PC-9 (cell line): ENCODE results near the gene RAG2. TPM values are rescaled to one million over a fixed set of nuclear protein-coding genes. Genes with fewer than 3 reads are reported as not detected.

Source experiments
- BruUV-seq: library from RNA; stranded (reverse); fragments of 400-500 nt; replicated peaks from 2 replicates; lab custom pipeline; 2021; lab: Mats Ljungman, UMichigan
- CTCF ChIA-PET: fragments of 300-600 bp; sonication (Branson Sonifier 250); formaldehyde crosslinking; loops from one replicate; lab custom pipeline; 2022; ENCODE audit warnings: antibody characterized with exemption; lab: Charles Lee
- POLR2A ChIA-PET: fragments of 300-600 bp; sonication (Branson Sonifier 250); formaldehyde crosslinking; loops from one replicate; lab custom pipeline; 2022; ENCODE audit warnings: antibody characterized with exemption; ENCODE audit not compliant: unreplicated experiment; lab: Charles Lee
- DNase-seq, 2 experiments: peaks; one replicate each; pipeline versions ENCODE4 v3.0.0 to v3.0.0-alpha.2; 2015 to 2022; ENCODE audit warnings: mixed read lengths in 1 of 2
- H2AFZ ChIP-seq: fragments of 200-600 bp; sonication (generic); 2 replicates; pipeline ENCODE4 v1.8.1; 2017; ENCODE audit warnings: antibody characterized with exemption
- H3F3A ChIP-seq: fragments of 200-600 bp; sonication (generic); 2 replicates; pipeline ENCODE4 v1.8.1; 2017; ENCODE audit warnings: antibody characterized with exemption, mild to moderate bottlenecking, low read depth; ENCODE audit not compliant: insufficient read depth
- H3K27ac ChIP-seq: fragments of 200-600 bp; sonication (generic); 2 replicates; pipeline ENCODE4 v1.6.1; 2016; ENCODE audit warnings: mixed run types
- H3K27me3 ChIP-seq: fragments of 200-600 bp; sonication (generic); 2 replicates; pipeline ENCODE4 v1.6.1; 2016; ENCODE audit warnings: low read depth, mixed run types; ENCODE audit not compliant: insufficient read depth
- H3K36me3 ChIP-seq: fragments of 200-600 bp; sonication (generic); 2 replicates; pipeline ENCODE4 v1.6.1; 2016; ENCODE audit warnings: low read depth, mixed run types
- H3K4me1 ChIP-seq: fragments of 200-600 bp; sonication (generic); replicated peaks from 2 replicates; pipeline ENCODE4 v1.6.1; 2016; ENCODE audit warnings: mixed run types; ENCODE audit not compliant: insufficient read depth
- H3K4me2 ChIP-seq: fragments of 200-600 bp; sonication (generic); 2 replicates; pipeline ENCODE4 v1.6.1; 2017; ENCODE audit warnings: mixed run types
- H3K4me3 ChIP-seq: fragments of 200-600 bp; sonication (generic); 2 replicates; pipeline ENCODE4 v1.6.1; 2016; ENCODE audit warnings: mixed run types
- H3K79me2 ChIP-seq: fragments of 200-600 bp; sonication (generic); 2 replicates; pipeline ENCODE4 v1.6.1; 2017; ENCODE audit warnings: low read depth, mixed run types
- H3K9me2 ChIP-seq: fragments of 200-600 bp; sonication (generic); 2 replicates; pipeline ENCODE4 v1.8.1; 2017; ENCODE audit warnings: mild to moderate bottlenecking; ENCODE audit not compliant: insufficient read depth
- H3K9me3 ChIP-seq: fragments of 200-600 bp; sonication (generic); 2 replicates; pipeline ENCODE4 v1.8.1; 2016; ENCODE audit warnings: low read depth; ENCODE audit not compliant: insufficient read depth
- H4K20me1 ChIP-seq: fragments of 200-600 bp; sonication (generic); 2 replicates; pipeline ENCODE4 v1.8.1; 2017; ENCODE audit not compliant: insufficient read depth
- EZH2 ChIP-seq: fragments of 200-600 bp; sonication (generic); IDR thresholded peaks from 2 replicates; pipeline ENCODE4 v1.8.0; 2017; ENCODE audit warnings: antibody characterized with exemption, low read depth
- intact Hi-C: fragments of 100-400 bp; cut with micrococcal nuclease; formaldehyde crosslinking; loops from one replicate; pipeline ENCODE4 v1.10.0; 2022; ENCODE audit not compliant: unreplicated experiment
- total RNA-seq: library from RNA; stranded (reverse); gene quantifications from 2 replicates; pipeline ENCODE4 v1.2.3, GENCODE V29; 2021
- TF ChIP-seq, protein P1 (sequence below): fragments of 200-600 bp; sonication (generic); conservative IDR thresholded peaks from 2 replicates; pipeline ENCODE4 v1.6.1; 2017; ENCODE audit warnings: mixed run types, antibody characterized with exemption, mild to moderate bottlenecking, moderate library complexity

Gene RAG2
- total RNA-seq, 1 experiment from 2014 or later = not detected

DNA sequence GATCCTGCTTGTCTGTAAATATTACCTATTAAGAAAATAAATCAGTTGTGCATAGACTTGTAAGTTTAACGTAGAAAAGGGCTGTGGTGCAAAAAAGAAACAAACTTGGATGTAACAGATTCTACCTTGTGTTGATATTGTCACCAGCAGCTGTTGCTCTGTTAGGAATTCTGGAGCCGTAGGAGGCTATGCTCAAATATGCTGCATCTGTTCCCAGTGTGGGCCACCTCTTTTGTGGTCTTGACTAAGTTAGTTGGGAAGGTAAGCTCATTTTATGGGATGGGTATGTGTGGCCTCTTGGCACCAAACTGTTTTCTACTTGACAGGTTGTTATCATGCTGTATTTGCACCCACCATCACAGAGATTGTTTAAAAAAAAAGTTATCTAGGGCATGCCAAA is 29.4 kb upstream of the RAG2 start:
- H3K79me2 ChIP-seq = no peaks in the 10 kb centered on the region
- H3F3A ChIP-seq = no peaks in the 10 kb centered on the region
- H4K20me1 ChIP-seq = no peaks in the 10 kb centered on the region
- H3K27me3 ChIP-seq = no peaks in the 10 kb centered on the region
- no peaks in the 10 kb centered on the region for H3K9me3 ChIP-seq
- no peak overlapping the region for H3K4me2 ChIP-seq
- no peaks in the 10 kb centered on the region for H3K36me3 ChIP-seq
- no TSS peak for BruUV-seq
- no peak overlapping the region for H3K4me3 ChIP-seq
- no peak overlapping the region for H2AFZ ChIP-seq
- no peak for DNase-seq
- H3K9me2 ChIP-seq = no peaks in the 10 kb centered on the region
- ChIA-PET POLR2A (no interaction called here), CTCF (no interaction called here)
- no peak for TF ChIP-seq EZH2
- TF ChIP-seq, protein P1, sequence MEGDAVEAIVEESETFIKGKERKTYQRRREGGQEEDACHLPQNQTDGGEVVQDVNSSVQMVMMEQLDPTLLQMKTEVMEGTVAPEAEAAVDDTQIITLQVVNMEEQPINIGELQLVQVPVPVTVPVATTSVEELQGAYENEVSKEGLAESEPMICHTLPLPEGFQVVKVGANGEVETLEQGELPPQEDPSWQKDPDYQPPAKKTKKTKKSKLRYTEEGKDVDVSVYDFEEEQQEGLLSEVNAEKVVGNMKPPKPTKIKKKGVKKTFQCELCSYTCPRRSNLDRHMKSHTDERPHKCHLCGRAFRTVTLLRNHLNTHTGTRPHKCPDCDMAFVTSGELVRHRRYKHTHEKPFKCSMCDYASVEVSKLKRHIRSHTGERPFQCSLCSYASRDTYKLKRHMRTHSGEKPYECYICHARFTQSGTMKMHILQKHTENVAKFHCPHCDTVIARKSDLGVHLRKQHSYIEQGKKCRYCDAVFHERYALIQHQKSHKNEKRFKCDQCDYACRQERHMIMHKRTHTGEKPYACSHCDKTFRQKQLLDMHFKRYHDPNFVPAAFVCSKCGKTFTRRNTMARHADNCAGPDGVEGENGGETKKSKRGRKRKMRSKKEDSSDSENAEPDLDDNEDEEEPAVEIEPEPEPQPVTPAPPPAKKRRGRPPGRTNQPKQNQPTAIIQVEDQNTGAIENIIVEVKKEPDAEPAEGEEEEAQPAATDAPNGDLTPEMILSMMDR = no peak
- intact Hi-C loops = no loop called here
- H3K27ac ChIP-seq = no peak overlapping the region
- no peaks in the 10 kb centered on the region for H3K4me1 ChIP-seq

GRCh38 chr11:36627006-36627405 is 29.0 kb upstream of the RAG2 start:
- Histone ChIP-seq H3F3A (no peaks in the 10 kb centered on the region), H3K4me3 (no peak overlapping the region), H3K4me1 (no peaks in the 10 kb centered on the region), H3K27me3 (no peaks in the 10 kb centered on the region), H4K20me1 (no peaks in the 10 kb centered on the region), H2AFZ (no peak overlapping the region), H3K9me3 (no peaks in the 10 kb centered on the region), H3K36me3 (no peaks in the 10 kb centered on the region), H3K27ac (no peak overlapping the region), H3K4me2 (no peak overlapping the region), H3K9me2 (no peaks in the 10 kb centered on the region), H3K79me2 (no peaks in the 10 kb centered on the region)
- TF ChIP-seq EZH2 = no peak
- TF ChIP-seq, protein P1 = no peak
- no TSS peak for BruUV-seq
- CTCF ChIA-PET = no interaction called here
- intact Hi-C loops = no loop called here
- DNase-seq = no peak
- POLR2A ChIA-PET = no interaction called here

DNA sequence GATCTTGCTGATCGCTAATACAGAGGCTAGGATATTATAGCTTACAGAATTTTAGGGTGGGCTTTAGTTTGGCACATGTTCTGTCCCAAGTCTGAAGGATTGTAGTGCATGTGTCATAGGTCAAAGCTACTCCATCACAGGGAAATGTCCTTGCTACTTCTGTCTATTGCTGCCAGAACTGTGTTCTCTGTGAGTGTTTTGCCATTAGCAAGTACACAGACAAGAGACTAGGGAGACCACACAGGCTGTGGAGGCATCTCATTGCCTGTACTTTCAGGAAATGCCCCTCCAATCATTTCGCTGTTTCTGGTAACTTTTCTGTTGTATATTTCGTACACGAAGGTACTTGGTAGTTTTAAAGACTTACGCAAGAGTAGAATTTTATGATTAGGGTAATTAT is 25.5 kb upstream of the RAG2 start:
- Histone ChIP-seq H3K9me3 (no peaks in the 10 kb centered on the region), H3K27me3 (no peaks in the 10 kb centered on the region), H3K79me2 (no peaks in the 10 kb centered on the region), H3K4me1 (no peaks in the 10 kb centered on the region), H2AFZ (no peak overlapping the region), H3F3A (no peaks in the 10 kb centered on the region), H3K27ac (no peak overlapping the region), H3K4me3 (no peak overlapping the region), H4K20me1 (no peaks in the 10 kb centered on the region), H3K36me3 (no peaks in the 10 kb centered on the region), H3K4me2 (no peak overlapping the region), H3K9me2 (no peaks in the 10 kb centered on the region)
- POLR2A ChIA-PET = no interaction called here
- TF ChIP-seq, protein P1 = no peak
- TF ChIP-seq EZH2 = no peak
- CTCF ChIA-PET = no interaction called here
- no peak for DNase-seq
- intact Hi-C loops = no loop called here
- no TSS peak for BruUV-seq
